ENCODE data around the gene TCN2. TPM values are rescaled to one million over a fixed set of nuclear protein-coding genes. Genes with fewer than 3 reads are reported as not detected.
A peak's percentile ranks its signal among the peaks of the same experiment; 100 is the strongest.

The TCN2 gene
- total RNA-seq, 1 donor from 2014 or later: 4.1 TPM

- H3K27me3 Mint-ChIP-seq (ENCODE audit: unreplicated experiment): peaks cover 2% of the 10 kb centered on the region
- no peak for DNase-seq
- H3K4me1 Mint-ChIP-seq (ENCODE audit: low read depth, unreplicated experiment): peaks cover 8% of the 10 kb centered on the region
- peaks cover 5% of the 10 kb centered on the region for H3K9me3 Mint-ChIP-seq (ENCODE audit: unreplicated experiment)
- no peaks in the 10 kb centered on the region for H3K36me3 Mint-ChIP-seq (ENCODE audit: unreplicated experiment)
- no peak overlapping the region for H3K4me3 Mint-ChIP-seq (ENCODE audit: unreplicated experiment)
- TF ChIP-seq, protein P1, sequence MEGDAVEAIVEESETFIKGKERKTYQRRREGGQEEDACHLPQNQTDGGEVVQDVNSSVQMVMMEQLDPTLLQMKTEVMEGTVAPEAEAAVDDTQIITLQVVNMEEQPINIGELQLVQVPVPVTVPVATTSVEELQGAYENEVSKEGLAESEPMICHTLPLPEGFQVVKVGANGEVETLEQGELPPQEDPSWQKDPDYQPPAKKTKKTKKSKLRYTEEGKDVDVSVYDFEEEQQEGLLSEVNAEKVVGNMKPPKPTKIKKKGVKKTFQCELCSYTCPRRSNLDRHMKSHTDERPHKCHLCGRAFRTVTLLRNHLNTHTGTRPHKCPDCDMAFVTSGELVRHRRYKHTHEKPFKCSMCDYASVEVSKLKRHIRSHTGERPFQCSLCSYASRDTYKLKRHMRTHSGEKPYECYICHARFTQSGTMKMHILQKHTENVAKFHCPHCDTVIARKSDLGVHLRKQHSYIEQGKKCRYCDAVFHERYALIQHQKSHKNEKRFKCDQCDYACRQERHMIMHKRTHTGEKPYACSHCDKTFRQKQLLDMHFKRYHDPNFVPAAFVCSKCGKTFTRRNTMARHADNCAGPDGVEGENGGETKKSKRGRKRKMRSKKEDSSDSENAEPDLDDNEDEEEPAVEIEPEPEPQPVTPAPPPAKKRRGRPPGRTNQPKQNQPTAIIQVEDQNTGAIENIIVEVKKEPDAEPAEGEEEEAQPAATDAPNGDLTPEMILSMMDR (IDR thresholded peaks at IDR 0.05; ENCODE audit: partially characterized antibody, unreplicated experiment): no peak
- no peak overlapping the region for H3K27ac Mint-ChIP-seq (ENCODE audit: unreplicated experiment)
These were observed 965 bp downstream of the TCN2 start for GRCh38 chr22:30607939-30608338.

DNA sequence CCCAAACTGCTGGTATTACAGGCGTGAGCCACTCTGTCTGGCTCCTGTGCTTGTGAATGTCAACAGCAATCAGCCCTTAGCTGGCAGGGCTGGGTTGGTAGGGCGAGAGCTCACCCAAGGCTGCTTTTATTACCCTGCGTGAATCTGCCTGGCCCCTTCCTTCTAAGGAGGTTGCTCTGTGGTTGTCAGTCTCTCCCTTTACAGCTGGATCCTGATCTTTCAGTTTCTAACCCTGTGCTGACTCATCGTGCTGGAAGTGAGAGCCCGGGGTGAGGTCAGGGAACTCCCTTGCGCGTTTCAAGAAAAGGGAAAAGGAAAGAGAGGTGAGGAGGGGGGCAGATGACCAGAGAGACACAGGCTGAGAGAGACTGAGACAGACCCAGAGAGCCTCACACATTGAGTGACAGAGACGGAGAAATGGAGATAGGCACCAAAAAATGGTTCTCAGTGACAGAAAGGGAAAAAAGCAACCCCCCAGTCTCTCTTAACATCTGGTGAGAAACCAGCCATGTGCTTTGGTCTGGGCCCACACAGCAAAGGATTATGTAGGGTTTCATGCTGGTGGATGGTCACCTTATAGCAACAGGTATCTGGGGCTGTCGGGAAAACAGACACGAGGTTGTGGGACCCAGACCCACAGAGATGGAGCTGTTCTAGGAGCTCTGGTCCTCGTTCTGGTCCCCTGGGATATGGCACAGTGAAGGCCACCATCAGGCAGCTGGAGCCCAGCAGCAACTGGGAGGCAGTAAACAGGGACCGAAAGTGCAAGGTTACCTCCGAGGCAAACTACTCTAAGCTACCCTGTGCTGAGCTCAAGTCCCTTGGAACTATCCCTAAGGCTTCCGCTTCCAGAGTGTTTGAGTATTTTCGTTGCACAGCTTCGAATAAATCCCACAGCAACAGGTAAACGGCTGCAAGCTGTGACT lies 2.5 kb downstream of the TCN2 start:
- H3K36me3 Mint-ChIP-seq (ENCODE audit: unreplicated experiment): no peaks in the 10 kb centered on the region
- peaks cover 2% of the 10 kb centered on the region for H3K27me3 Mint-ChIP-seq (ENCODE audit: unreplicated experiment)
- no peak for DNase-seq
- H3K4me3 Mint-ChIP-seq (ENCODE audit: unreplicated experiment): peak overlapping the region; percentile 8
- H3K4me1 Mint-ChIP-seq (ENCODE audit: low read depth, unreplicated experiment): peaks cover 8% of the 10 kb centered on the region
- no peak overlapping the region for H3K27ac Mint-ChIP-seq (ENCODE audit: unreplicated experiment)
- TF ChIP-seq, protein P1 (IDR thresholded peaks at IDR 0.05; ENCODE audit: partially characterized antibody, unreplicated experiment): no peak
- H3K9me3 Mint-ChIP-seq (ENCODE audit: unreplicated experiment): peaks cover 3% of the 10 kb centered on the region

GRCh38 chr22:30610299-30610698 lies 3.3 kb downstream of the TCN2 start:
- H3K27ac Mint-ChIP-seq (ENCODE audit: unreplicated experiment): peak overlapping the region; percentile 26
- H3K27me3 Mint-ChIP-seq (ENCODE audit: unreplicated experiment): no peaks in the 10 kb centered on the region
- H3K4me3 Mint-ChIP-seq (ENCODE audit: unreplicated experiment): no peak overlapping the region
- peaks cover 8% of the 10 kb centered on the region for H3K4me1 Mint-ChIP-seq (ENCODE audit: low read depth, unreplicated experiment)
- H3K9me3 Mint-ChIP-seq (ENCODE audit: unreplicated experiment): peaks cover 3% of the 10 kb centered on the region
- no peaks in the 10 kb centered on the region for H3K36me3 Mint-ChIP-seq (ENCODE audit: unreplicated experiment)
- no peak for DNase-seq
- TF ChIP-seq, protein P1 (IDR thresholded peaks at IDR 0.05; ENCODE audit: partially characterized antibody, unreplicated experiment): no peak

- TF ChIP-seq, protein P1 (IDR thresholded peaks at IDR 0.05; ENCODE audit: partially characterized antibody, unreplicated experiment): no peak
- no peaks in the 10 kb centered on the region for H3K27me3 Mint-ChIP-seq (ENCODE audit: unreplicated experiment)
- H3K4me1 Mint-ChIP-seq (ENCODE audit: low read depth, unreplicated experiment): peaks cover 8% of the 10 kb centered on the region
- H3K36me3 Mint-ChIP-seq (ENCODE audit: unreplicated experiment): peaks cover 5% of the 10 kb centered on the region
- no peak for DNase-seq
- peaks cover 3% of the 10 kb centered on the region for H3K9me3 Mint-ChIP-seq (ENCODE audit: unreplicated experiment)
- no peak overlapping the region for H3K27ac Mint-ChIP-seq (ENCODE audit: unreplicated experiment)
- H3K4me3 Mint-ChIP-seq (ENCODE audit: unreplicated experiment): no peak overlapping the region
These were observed 4.2 kb downstream of the TCN2 start for GRCh38 chr22:30611197-30611596.

GRCh38 chr22:30612789-30613188 lies 5.8 kb downstream of the TCN2 start:
- no peak for DNase-seq
- TF ChIP-seq, protein P1 (IDR thresholded peaks at IDR 0.05; ENCODE audit: partially characterized antibody, unreplicated experiment): no peak
- no peaks in the 10 kb centered on the region for H3K4me1 Mint-ChIP-seq (ENCODE audit: low read depth, unreplicated experiment)
- peaks cover 5% of the 10 kb centered on the region for H3K36me3 Mint-ChIP-seq (ENCODE audit: unreplicated experiment)
- H3K27me3 Mint-ChIP-seq (ENCODE audit: unreplicated experiment): no peaks in the 10 kb centered on the region
- H3K4me3 Mint-ChIP-seq (ENCODE audit: unreplicated experiment): no peak overlapping the region
- no peaks in the 10 kb centered on the region for H3K9me3 Mint-ChIP-seq (ENCODE audit: unreplicated experiment)
- H3K27ac Mint-ChIP-seq (ENCODE audit: unreplicated experiment): no peak overlapping the region
